Astrocyte of the hippocampus (primary cell): ENCODE data around the gene DLGAP1.

Experiments
- DNase-seq: peaks from one replicate; pipeline ENCODE4 v3.0.0; 2011; ENCODE audit warnings: low read depth, low spot score

Gene DLGAP1

GRCh38 chr18:3452750-3453539, 1002.2 kb downstream of the DLGAP1 start:
- peak; percentile 43 for DNase-seq

- peak; percentile 81 for DNase-seq
Observed at GRCh38 chr18:3451989-3452749, 1002.9 kb downstream of the DLGAP1 start.

GRCh38 chr18:3451183-3451988, 1003.7 kb downstream of the DLGAP1 start:
- DNase-seq = peak; percentile 97

GRCh38 chr18:3450799-3451182, 1004.3 kb downstream of the DLGAP1 start:
- DNase-seq = no peak

GRCh38 chr18:3450012-3450798, 1004.9 kb downstream of the DLGAP1 start, which contains the start of gene TGIF1:
TSS of gene TGIF1 (plus strand) at chr18:3450172. CDS start at chr18:3450490, 318 bp downstream.
- peak; percentile 92 for DNase-seq

GRCh38 chr18:3449512-3450011, 1005.5 kb downstream of the DLGAP1 start:
- DNase-seq = peak; percentile 88

- peak; percentile 81 for DNase-seq
Observed at GRCh38 chr18:3448838-3449511, 1006.1 kb downstream of the DLGAP1 start.

GRCh38 chr18:3447895-3448837, 1006.9 kb downstream of the DLGAP1 start:
- peak; percentile 99 for DNase-seq

GRCh38 chr18:3447068-3447894, 1007.8 kb downstream of the DLGAP1 start:
- DNase-seq = peak; percentile 75
